H9 (cell line): ENCODE measurements around the gene TSC1. TPM values are rescaled to one million over a fixed set of nuclear protein-coding genes. Genes with fewer than 3 reads are reported as not detected.

ENCODE experiments used
- DNase-seq: peaks from one replicate; pipeline ENCODE4 v3.0.0-alpha.2; 2017
- H2AFZ ChIP-seq: one replicate; pipeline ENCODE4 v1.6.1; 2013; ENCODE audit warnings: mild to moderate bottlenecking, low read length, control low read depth, moderate library complexity
- H2AK5ac ChIP-seq: 2 replicates; pipeline ENCODE4 v1.6.1; 2013; ENCODE audit warnings: low read length, control low read depth, mixed read lengths; ENCODE audit not compliant: insufficient read length
- H2BK120ac ChIP-seq: one replicate; pipeline ENCODE4 v1.6.1; 2013; ENCODE audit warnings: low read depth, mild to moderate bottlenecking, low read length, control low read depth, inconsistent platforms; ENCODE audit not compliant: poor library complexity, severe bottlenecking
- H2BK12ac ChIP-seq: 2 replicates; pipeline ENCODE4 v1.6.1; 2013; ENCODE audit warnings: low read length, control low read depth, mixed read lengths, low read depth; ENCODE audit not compliant: insufficient read length
- H2BK15ac ChIP-seq: 2 replicates; pipeline ENCODE4 v1.6.1; 2013; ENCODE audit warnings: low read depth, low read length, control low read depth
- H2BK20ac ChIP-seq: one replicate; pipeline ENCODE4 v1.6.1; 2013; ENCODE audit warnings: low read depth, mild to moderate bottlenecking, low read length, control low read depth, inconsistent platforms; ENCODE audit not compliant: poor library complexity, severe bottlenecking
- H2BK5ac ChIP-seq: 2 replicates; pipeline ENCODE4 v1.6.1; 2013; ENCODE audit warnings: low read length, control low read depth, mixed read lengths; ENCODE audit not compliant: insufficient read length
- H3K14ac ChIP-seq: 2 replicates; pipeline ENCODE4 v1.6.1; 2013; ENCODE audit warnings: low read length, control low read depth; ENCODE audit not compliant: insufficient read depth
- H3K18ac ChIP-seq: 2 replicates; pipeline ENCODE4 v1.6.1; 2013; ENCODE audit warnings: low read depth, mild to moderate bottlenecking, mixed read lengths, low read length, control low read depth; ENCODE audit not compliant: insufficient read length
- H3K23ac ChIP-seq: 2 replicates; pipeline ENCODE4 v1.6.1; 2013; ENCODE audit warnings: low read length, control low read depth, mixed read lengths, low read depth; ENCODE audit not compliant: insufficient read length
- H3K23me2 ChIP-seq: 2 replicates; pipeline ENCODE4 v1.6.1; 2013; ENCODE audit warnings: low read depth, mild to moderate bottlenecking, mixed read lengths, low read length, control low read depth; ENCODE audit not compliant: insufficient read length, poor library complexity, severe bottlenecking
- H3K27ac ChIP-seq: 2 replicates; pipeline ENCODE4 v1.5.1; 2013; ENCODE audit warnings: low read length, control low read depth, mixed read lengths, low read depth; ENCODE audit not compliant: insufficient read length
- H3K27me3 ChIP-seq: 2 replicates; pipeline ENCODE4 v1.6.1; 2013; ENCODE audit warnings: low read length, control low read depth, inconsistent platforms; ENCODE audit not compliant: insufficient read depth
- H3K4ac ChIP-seq: 2 replicates; pipeline ENCODE4 v1.6.1; 2013; ENCODE audit warnings: low read depth, mild to moderate bottlenecking, control low read depth, inconsistent platforms, low read length, moderate library complexity
- H3K4me1 ChIP-seq: 2 replicates; pipeline ENCODE4 v1.6.1; 2013; ENCODE audit warnings: low read length, control low read depth, inconsistent platforms; ENCODE audit not compliant: insufficient read depth
- H3K4me2 ChIP-seq: 2 replicates; pipeline ENCODE4 v1.6.1; 2013; ENCODE audit warnings: low read length, control low read depth, mixed read lengths; ENCODE audit not compliant: insufficient read length, insufficient read depth
- H3K56ac ChIP-seq: 2 replicates; pipeline ENCODE4 v1.6.1; 2013; ENCODE audit warnings: low read depth, mild to moderate bottlenecking, mixed read lengths, low read length, control low read depth; ENCODE audit not compliant: insufficient read length
- H3K79me1 ChIP-seq: 2 replicates; pipeline ENCODE4 v1.6.1; 2013; ENCODE audit warnings: low read depth, mild to moderate bottlenecking, moderate library complexity, low read length, control low read depth, inconsistent platforms; ENCODE audit not compliant: insufficient read depth, poor library complexity, severe bottlenecking
- H3K79me2 ChIP-seq: 2 replicates; pipeline ENCODE4 v1.6.1; 2013; ENCODE audit warnings: low read length, control low read depth, inconsistent platforms; ENCODE audit not compliant: insufficient read depth
- H3K9ac ChIP-seq: 2 replicates; pipeline ENCODE4 v1.6.1; 2013; ENCODE audit warnings: low read length, control low read depth, mixed read lengths; ENCODE audit not compliant: insufficient read length; ENCODE audit errors: extremely low read depth
- H3K9me3 ChIP-seq: one replicate; pipeline ENCODE4 v1.6.1; 2013; ENCODE audit warnings: low read depth, low read length, inconsistent platforms; ENCODE audit not compliant: control insufficient read depth
- H3T11ph ChIP-seq: one replicate; pipeline ENCODE4 v1.6.1; 2013; ENCODE audit warnings: mild to moderate bottlenecking, low read length, control low read depth, inconsistent platforms
- H4K20me1 ChIP-seq: one replicate; pipeline ENCODE4 v1.6.1; 2013; ENCODE audit not compliant: control insufficient read depth, insufficient read length, insufficient read depth
- H4K5ac ChIP-seq: 2 replicates; pipeline ENCODE4 v1.6.1; 2013; ENCODE audit warnings: low read depth, mild to moderate bottlenecking, mixed read lengths, low read length, control low read depth; ENCODE audit not compliant: insufficient read length
- H4K8ac ChIP-seq: replicated peaks from 2 replicates; pipeline ENCODE4 v1.6.1; 2013; ENCODE audit warnings: low read length, control low read depth, mixed read lengths, low read depth; ENCODE audit not compliant: insufficient read length
- H4K91ac ChIP-seq: 2 replicates; pipeline ENCODE4 v1.6.1; 2013; ENCODE audit warnings: low read depth, mild to moderate bottlenecking, moderate library complexity, mixed read lengths, low read length, control low read depth; ENCODE audit not compliant: insufficient read length
- H3K27ac Mint-ChIP-seq, 3 experiments: 2 replicates in 2 of 3; 3 replicates in 1 of 3; pipeline ENCODE4 v1.8.0; 2020 to 2021; ENCODE audit warnings: mixed read lengths in 3 of 3, mild to moderate bottlenecking in 1 of 3, moderate library complexity in 1 of 3
- H3K27me3 Mint-ChIP-seq: 2 replicates; pipeline ENCODE4 v1.8.0; 2021; ENCODE audit warnings: low read depth, mild to moderate bottlenecking, moderate library complexity, mixed read lengths
- H3K36me3 Mint-ChIP-seq, 3 experiments: 2 replicates in 2 of 3; 3 replicates in 1 of 3; pipeline ENCODE4 v1.8.0; 2020 to 2021; ENCODE audit warnings: low read depth in 3 of 3, mixed read lengths in 3 of 3; ENCODE audit not compliant: insufficient read depth in 1 of 3
- H3K4me1 Mint-ChIP-seq, 2 experiments: 2 replicates each; pipeline ENCODE4 v1.8.0; 2020; ENCODE audit warnings: mixed read lengths in 2 of 2
- H3K4me3 Mint-ChIP-seq, 2 experiments: 2 replicates in 1 of 2; 3 replicates in 1 of 2; pipeline ENCODE4 v1.8.0; 2020 to 2021; ENCODE audit warnings: mild to moderate bottlenecking in 2 of 2, mixed read lengths in 2 of 2, moderate library complexity in 1 of 2
- H3K9me3 Mint-ChIP-seq, 2 experiments: 2 replicates in 1 of 2; 3 replicates in 1 of 2; pipeline ENCODE4 v1.8.0; 2020; ENCODE audit warnings: mild to moderate bottlenecking in 2 of 2, mixed read lengths in 2 of 2, moderate library complexity in 1 of 2
- CTCF ChIP-seq: fragments of 200-600 bp; sonication (generic); conservative IDR thresholded peaks from 3 replicates; pipeline ENCODE4 v1.8.0; 2021; ENCODE audit warnings: antibody characterized with exemption, mild to moderate bottlenecking
- WGBS: extraction: QIAGEN DNeasy Blood & Tissue Kit; methylation state at CpG from one replicate; pipeline ENCODE4 v1.1.7; 2013; ENCODE audit warnings: missing lambda C conversion rate, low lambda C conversion rate, mixed read lengths; ENCODE audit not compliant: insufficient read length; ENCODE audit errors: extremely low coverage; 5-methylcytosine and 5-hydroxymethylcytosine counted together
- total RNA-seq: library from RNA; stranded (reverse); gene quantifications from 2 replicates; pipeline ENCODE4 v1.2.1, GENCODE V29; 2021

The TSC1 gene
- total RNA-seq, 1 experiment from 2014 or later = 32.7 TPM

GRCh38 chr9:132923346-132923902 is 21.0 kb downstream of the TSC1 start:
- no peak overlapping the region for H4K91ac ChIP-seq
- no CpG with 5 or more reads among the region's 9 CpGs for WGBS
- H3K56ac ChIP-seq = no peak overlapping the region
- no peaks in the 10 kb centered on the region for H4K20me1 ChIP-seq
- H2BK12ac ChIP-seq = no peak overlapping the region
- H3K4ac ChIP-seq = no peak overlapping the region
- H2BK20ac ChIP-seq = no peak overlapping the region
- H3K27ac ChIP-seq = no peak overlapping the region
- H3K18ac ChIP-seq = no peak overlapping the region
- no peak for TF ChIP-seq CTCF
- no peaks in the 10 kb centered on the region for H3K27me3 Mint-ChIP-seq
- H3K4me2 ChIP-seq = no peak overlapping the region
- DNase-seq = no peak
- H3K23me2 ChIP-seq = no peaks in the 10 kb centered on the region
- H4K5ac ChIP-seq = no peak overlapping the region
- no peak overlapping the region for H3K4me3 Mint-ChIP-seq
- no peak overlapping the region for H3K14ac ChIP-seq
- no peak overlapping the region for H2AK5ac ChIP-seq
- no peaks in the 10 kb centered on the region for H3K4me1 Mint-ChIP-seq
- no peaks in the 10 kb centered on the region for H3K27me3 ChIP-seq
- no peak overlapping the region for H3K27ac Mint-ChIP-seq
- H4K8ac ChIP-seq = no peak overlapping the region
- H3K23ac ChIP-seq = no peak overlapping the region
- H3K9ac ChIP-seq = no peak overlapping the region
- H2BK120ac ChIP-seq = no peak overlapping the region
- H3K9me3 Mint-ChIP-seq = no peaks in the 10 kb centered on the region
- H3K79me2 ChIP-seq = no peaks in the 10 kb centered on the region
- no peak overlapping the region for H3T11ph ChIP-seq
- H2BK15ac ChIP-seq = no peak overlapping the region
- no peak overlapping the region for H2BK5ac ChIP-seq
- no peaks in the 10 kb centered on the region for H3K79me1 ChIP-seq
- no peak overlapping the region for H2AFZ ChIP-seq
- H3K36me3 Mint-ChIP-seq = peaks cover 6 to 58% (median 44%) of the 10 kb centered on the region in 3 experiments; a peak in 5 of 7 replicates
- H3K9me3 ChIP-seq = no peaks in the 10 kb centered on the region
- no peaks in the 10 kb centered on the region for H3K4me1 ChIP-seq
